ENCODE data around the gene RTP1. TPM values are rescaled to one million over a fixed set of nuclear protein-coding genes. Genes with fewer than 3 reads are reported as not detected.
A peak's percentile ranks its signal among the peaks of the same experiment; 100 is the strongest.
"Not testable (repeated sequence)": the region's sequence is repeated elsewhere in the genome, so short reads cannot be mapped to it uniquely, and the experiment has no call there.

Gene RTP1
- total RNA-seq, 1 experiment from 2014 or later, result 0.29 TPM

GRCh38 chr3:187198490-187198889 lies 1.2 kb downstream of the RTP1 start:
- no peak for DNase-seq (ENCODE audit: low spot score)

GRCh38 chr3:187199463-187200050 lies 2.3 kb downstream of the RTP1 start:
- not testable (repeated sequence) for DNase-seq (ENCODE audit: low spot score)

GRCh38 chr3:187205683-187206082 lies 8.4 kb downstream of the RTP1 start:
- no peak for DNase-seq (ENCODE audit: low spot score)

GRCh38 chr3:187207062-187207461 lies 9.8 kb downstream of the RTP1 start:
- no peak for DNase-seq (ENCODE audit: low spot score)

- no peak for DNase-seq (ENCODE audit: low spot score)
These were observed 10.3 kb downstream of the RTP1 start for GRCh38 chr3:187207624-187208023.

GRCh38 chr3:187208159-187208558 lies 10.9 kb downstream of the RTP1 start:
- DNase-seq (ENCODE audit: low spot score), result peak; percentile 62

- no peak for DNase-seq (ENCODE audit: low spot score)
These were observed 12.2 kb downstream of the RTP1 start for GRCh38 chr3:187209491-187209890.

- no peak for DNase-seq (ENCODE audit: low spot score)
These were observed 12.8 kb downstream of the RTP1 start for GRCh38 chr3:187210091-187210490.

GRCh38 chr3:187210545-187211327 lies 13.4 kb downstream of the RTP1 start:
- DNase-seq (ENCODE audit: low spot score), result peak; percentile 25

- no peak for DNase-seq (ENCODE audit: low spot score)
These were observed 14.4 kb downstream of the RTP1 start for GRCh38 chr3:187211532-187212195.

- DNase-seq (ENCODE audit: low spot score), result no peak
These were observed 14.9 kb downstream of the RTP1 start for GRCh38 chr3:187212196-187212545.

GRCh38 chr3:187212705-187213104 lies 15.4 kb downstream of the RTP1 start:
- no peak for DNase-seq (ENCODE audit: low spot score)

- no peak for DNase-seq (ENCODE audit: low spot score)
These were observed 16.3 kb downstream of the RTP1 start for GRCh38 chr3:187213616-187214015.

GRCh38 chr3:187215460-187215859 lies 18.2 kb downstream of the RTP1 start:
- no peak for DNase-seq (ENCODE audit: low spot score)

- DNase-seq (ENCODE audit: low spot score), result no peak
These were observed 25.5 kb downstream of the RTP1 start for GRCh38 chr3:187222801-187223200.

- DNase-seq (ENCODE audit: low spot score), result no peak
These were observed 26.5 kb downstream of the RTP1 start for GRCh38 chr3:187223799-187224198.

- no peak for DNase-seq (ENCODE audit: low spot score)
These were observed 30.5 kb downstream of the RTP1 start for GRCh38 chr3:187227658-187228258.

GRCh38 chr3:187228740-187229139 lies 31.5 kb downstream of the RTP1 start:
- DNase-seq (ENCODE audit: low spot score), result no peak

- DNase-seq (ENCODE audit: low spot score), result no peak
These were observed 32.7 kb downstream of the RTP1 start for GRCh38 chr3:187230011-187230410.

- DNase-seq (ENCODE audit: low spot score), result no peak
These were observed 39.7 kb downstream of the RTP1 start for GRCh38 chr3:187236962-187237361.

GRCh38 chr3:187237741-187238140 lies 40.5 kb downstream of the RTP1 start:
- DNase-seq (ENCODE audit: low spot score), result no peak

- DNase-seq (ENCODE audit: low spot score), result no peak
These were observed 41.0 kb downstream of the RTP1 start for GRCh38 chr3:187238239-187238638.

- DNase-seq (ENCODE audit: low spot score), result not testable (repeated sequence)
These were observed 41.5 kb downstream of the RTP1 start for GRCh38 chr3:187238835-187239234.

Measured in H4 (cell line).